ENCODE data around the gene MAGI1.
"Not testable (repeated sequence)": the region's sequence is repeated elsewhere in the genome, so short reads cannot be mapped to it uniquely, and the experiment has no call there.

The MAGI1 gene

GRCh38 chr3:65607965-65608460 is 430.7 kb downstream of the MAGI1 start:
- not testable (repeated sequence) for DNase-seq

- no peak for DNase-seq
Observed at GRCh38 chr3:65607101-65607500, 431.6 kb downstream of the MAGI1 start.

DNA sequence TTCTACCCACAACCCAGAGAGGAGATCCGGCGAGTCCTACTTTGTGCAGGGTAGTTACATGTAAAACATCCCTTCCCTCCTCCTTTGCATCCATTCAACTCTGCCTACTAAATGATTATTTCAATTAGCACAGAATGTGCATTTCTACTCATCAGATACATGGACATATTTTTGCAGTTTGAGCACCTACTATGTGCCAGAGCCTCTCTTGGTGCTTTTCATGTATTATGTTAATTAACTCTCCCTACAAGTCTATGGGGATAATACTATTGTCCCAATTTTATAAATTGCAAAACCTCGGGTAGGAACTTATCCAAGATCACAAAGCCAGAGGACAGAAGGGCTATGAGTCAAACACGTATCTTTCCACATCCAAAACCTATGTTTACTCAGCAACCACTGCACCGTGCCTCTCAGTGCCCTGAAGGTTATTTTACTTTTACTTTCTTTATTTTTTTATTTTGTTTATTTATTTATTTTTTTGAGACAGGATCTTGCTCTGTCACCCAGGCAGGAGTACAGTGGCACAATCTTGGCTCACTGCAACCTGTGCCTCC is 432.8 kb downstream of the MAGI1 start:
- no peak for DNase-seq

DNA sequence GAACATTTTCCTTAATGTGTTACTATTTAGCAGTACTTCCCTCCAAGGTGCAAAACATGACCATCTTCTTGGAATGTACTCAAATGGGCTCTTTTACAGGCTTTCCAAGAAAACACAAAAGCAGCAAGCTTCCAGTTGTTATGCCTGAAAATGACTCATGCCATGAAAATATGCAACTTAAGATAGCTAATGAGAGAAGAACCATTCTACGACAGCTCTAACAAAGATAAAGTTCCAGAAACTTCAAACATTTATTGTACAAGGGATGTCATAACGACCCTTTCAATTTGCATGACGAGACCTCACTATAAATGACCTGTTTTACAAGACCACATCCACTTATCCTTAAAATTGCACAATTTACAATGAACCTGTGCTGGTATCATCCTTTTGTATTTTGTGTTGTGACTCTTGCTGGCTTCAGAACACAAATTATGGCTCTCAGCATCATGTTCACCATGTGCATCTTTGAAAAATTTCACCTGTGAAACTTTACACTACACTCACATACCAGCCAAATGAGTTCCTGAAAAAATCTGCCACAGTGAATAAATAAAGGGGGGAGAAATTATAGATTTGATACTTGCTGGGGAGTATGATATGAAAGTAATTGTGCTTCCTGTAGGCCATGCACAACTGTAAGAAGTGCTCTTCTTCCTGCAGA is 433.7 kb downstream of the MAGI1 start:
- DNase-seq: no peak

GRCh38 chr3:65603631-65604030 is 435.1 kb downstream of the MAGI1 start:
- no peak for DNase-seq

DNA sequence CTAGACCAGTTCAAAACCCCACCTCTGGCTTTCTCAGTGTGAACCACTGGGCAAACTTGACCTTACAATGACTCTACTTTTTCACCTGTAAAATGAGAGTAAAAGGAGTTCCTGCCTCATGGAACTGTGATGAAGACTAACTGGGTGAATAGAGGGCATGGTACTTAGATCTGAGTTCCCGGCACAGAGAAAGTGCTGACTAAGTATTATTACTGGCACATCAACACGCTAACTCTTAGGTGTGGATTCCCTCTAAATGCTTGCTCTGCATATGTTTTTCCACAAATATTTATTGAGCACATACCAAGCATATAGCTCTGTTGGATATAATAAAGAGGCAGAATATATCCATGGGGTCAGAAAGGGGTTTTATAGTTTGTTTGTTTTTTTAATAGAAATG is 437.8 kb downstream of the MAGI1 start:
- DNase-seq: no peak

DNA sequence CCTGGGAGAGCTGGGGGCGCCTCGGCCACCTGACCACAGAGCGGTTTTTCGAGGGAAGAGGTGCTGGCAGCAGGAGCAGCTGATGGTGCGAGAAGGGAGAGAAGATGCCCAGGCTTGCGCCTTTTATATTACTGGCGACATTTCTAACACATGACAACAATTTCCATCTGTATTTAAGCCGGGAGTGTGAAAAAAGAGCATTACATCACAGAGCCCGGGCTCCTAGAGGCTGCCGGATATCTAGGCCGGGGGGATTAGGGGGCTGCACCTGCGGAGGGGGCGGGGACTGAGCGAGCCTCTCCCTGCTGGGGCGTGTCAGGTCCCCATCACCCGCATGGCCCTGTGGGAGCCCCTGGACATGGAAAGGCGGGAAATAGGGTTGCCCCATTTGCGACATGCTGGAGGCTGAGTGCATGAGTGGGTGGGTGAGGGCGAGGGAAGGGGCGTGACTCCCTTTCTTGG is 440.7 kb downstream of the MAGI1 start:
- DNase-seq: peak; percentile 36

DNA sequence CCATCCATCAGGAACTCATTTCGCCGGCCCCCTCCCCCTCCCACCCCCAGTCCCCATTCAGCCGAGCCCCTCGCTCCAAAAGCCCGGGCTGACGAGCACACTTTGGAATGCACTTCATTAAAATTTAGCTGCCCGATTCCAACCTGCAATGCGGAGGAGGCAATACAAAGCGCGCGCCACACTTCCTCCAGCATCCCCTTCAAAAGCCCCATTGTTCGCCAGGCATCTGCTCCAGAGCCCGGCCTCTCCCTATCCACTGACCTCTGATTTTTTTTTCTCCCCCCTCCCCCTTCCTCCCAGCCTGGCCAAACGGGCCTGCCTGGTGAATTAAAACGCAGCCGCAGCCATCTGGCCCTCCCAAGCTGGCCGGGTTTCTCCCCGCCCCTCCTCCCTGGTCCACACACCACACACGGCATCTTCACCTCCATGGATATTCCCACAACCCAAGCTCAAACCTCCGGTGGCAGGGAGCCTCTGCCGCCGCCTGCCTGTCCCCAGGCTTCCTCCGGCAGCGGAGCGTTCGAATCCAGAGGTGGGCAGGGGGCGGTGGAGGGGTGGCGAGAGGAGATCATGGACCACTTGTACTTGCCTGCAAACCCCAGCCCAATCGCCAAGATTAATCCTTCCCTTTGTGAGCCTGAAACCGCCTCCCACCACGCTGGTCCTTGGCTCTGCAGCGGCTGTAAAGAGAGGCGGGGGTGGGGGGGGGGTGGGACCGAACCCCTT is 441.3 kb downstream of the MAGI1 start:
- DNase-seq: peak; percentile 88

DNA sequence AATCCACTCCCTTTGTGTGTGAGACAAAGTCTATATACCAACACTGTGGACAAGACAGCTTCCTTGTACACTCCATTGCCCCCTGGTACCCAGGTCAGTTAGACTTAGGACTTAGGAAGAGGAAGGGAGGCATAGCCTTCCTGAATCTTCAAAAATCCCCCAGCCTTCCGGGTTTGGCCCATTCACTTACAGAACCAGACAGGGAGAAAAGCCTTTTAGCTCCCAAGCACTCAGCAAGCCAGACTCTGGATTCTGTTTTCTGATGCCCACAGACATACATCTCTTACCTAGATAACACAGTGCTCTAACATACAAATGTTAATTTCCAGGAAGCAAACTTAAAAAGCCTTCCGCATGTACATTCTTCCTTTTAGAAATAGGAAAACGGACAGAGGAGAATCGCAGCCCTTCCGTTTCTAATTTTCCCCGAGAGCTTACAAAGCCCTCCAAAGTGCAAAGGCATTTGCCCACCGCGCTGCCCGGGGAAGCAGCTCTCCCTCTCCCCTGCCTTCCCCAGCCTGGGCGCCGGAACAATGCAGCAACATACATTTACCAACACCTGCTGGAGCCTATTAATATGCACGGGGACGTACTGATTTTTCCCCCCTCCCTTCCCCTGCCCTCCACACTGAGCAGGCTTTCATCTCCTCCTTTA is 442.0 kb downstream of the MAGI1 start:
- DNase-seq: peak; percentile 83

GRCh38 chr3:65596029-65596300 is 442.8 kb downstream of the MAGI1 start:
- DNase-seq: no peak

GRCh38 chr3:65595222-65596028 is 443.3 kb downstream of the MAGI1 start:
- DNase-seq: peak; percentile 78

GRCh38 chr3:65593780-65594752 is 444.7 kb downstream of the MAGI1 start:
- peak; percentile 27 for DNase-seq

DNA sequence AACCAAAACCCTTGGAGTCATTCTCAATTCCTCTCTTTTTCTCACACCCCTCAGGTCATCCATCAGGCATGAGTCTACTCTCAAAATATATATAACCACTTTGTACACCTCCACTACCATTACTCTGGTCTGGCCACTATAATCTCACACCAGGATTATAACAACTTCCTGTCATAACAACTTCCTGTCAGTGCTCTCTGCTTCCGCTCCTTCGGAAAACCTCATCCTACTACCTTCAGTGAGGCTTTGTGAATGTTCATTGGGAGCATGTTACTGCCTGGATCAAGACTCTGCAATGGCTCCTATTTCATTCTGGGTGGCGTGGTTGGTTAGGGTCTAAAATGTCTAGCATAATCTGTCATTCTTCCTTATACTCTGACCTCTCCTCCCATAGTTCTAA is 447.4 kb downstream of the MAGI1 start:
- no peak for DNase-seq

DNA sequence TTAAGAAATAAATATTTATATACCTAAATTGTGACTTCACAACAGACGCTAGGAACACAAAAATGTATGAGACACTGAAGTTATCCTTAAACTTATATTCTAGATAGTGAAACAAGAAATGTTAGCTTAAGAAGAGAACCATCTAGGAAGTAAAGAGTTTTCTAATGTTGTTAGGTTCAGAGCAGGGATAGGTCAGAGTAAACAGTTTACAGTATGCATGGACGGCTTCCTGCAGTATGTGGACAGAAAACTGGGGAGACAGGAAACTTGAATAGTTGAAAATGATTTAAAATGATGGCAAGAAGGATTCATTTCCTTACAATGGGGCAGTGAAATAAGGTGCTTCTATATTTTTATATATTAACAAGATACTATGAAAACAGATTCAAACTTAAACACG is 449.8 kb downstream of the MAGI1 start:
- DNase-seq: no peak

GRCh38 chr3:65587650-65588439 is 450.9 kb downstream of the MAGI1 start:
- DNase-seq: no peak

GRCh38 chr3:65584913-65585312 is 453.8 kb downstream of the MAGI1 start:
- no peak for DNase-seq

- no peak for DNase-seq
Observed at GRCh38 chr3:65584002-65584401, 454.7 kb downstream of the MAGI1 start.

DNA sequence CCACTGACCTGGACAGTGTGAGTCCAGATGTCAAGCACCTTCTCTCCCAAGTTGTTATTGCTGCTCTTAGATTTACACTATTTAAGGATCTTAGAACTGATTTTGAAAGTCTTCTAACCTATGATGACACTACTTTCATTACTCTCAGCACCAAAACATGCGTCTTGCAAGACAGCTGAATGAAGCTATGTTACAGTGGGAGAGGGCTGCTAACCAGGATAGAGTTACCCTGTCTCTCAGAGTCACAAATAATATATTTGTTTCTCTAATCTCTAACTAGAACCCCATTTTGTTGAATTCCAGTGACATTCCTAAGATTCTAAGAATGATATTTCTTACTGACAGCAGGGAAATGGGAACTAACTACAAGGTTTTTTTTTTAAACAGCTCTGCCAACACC is 455.5 kb downstream of the MAGI1 start:
- no peak for DNase-seq

GRCh38 chr3:65582012-65582717 is 456.6 kb downstream of the MAGI1 start:
- DNase-seq: no peak

DNA sequence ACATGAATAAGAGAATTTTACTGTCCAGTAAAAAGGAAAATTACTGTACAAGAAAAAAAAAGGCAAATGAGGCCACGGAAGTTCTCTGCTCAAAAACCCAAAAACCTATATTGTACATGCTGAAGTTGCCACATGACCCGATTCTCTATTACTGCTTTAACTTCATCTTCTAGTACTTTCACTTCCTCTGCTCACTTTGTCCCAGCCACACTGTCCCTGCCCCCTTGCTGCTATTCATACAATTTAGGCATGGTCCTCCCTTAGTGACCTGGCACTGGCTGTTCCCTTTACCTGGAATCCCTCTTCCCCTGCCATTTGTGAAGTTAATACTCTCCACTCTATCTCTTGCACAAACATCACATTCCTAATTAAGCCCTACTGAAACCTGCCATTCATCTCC is 457.4 kb downstream of the MAGI1 start:
- no peak for DNase-seq

All from NCI-H69 (cell line).